Activated CD4-positive, alpha-beta memory T cell treated with anti-CD3 and anti-CD28 coated beads, Interleukin-2, amount 10 ng/mL, durations not matched to agents 7 days and 5 days (primary cell): ENCODE results near the gene PGPEP1. TPM values are rescaled to one million over a fixed set of nuclear protein-coding genes. Genes with fewer than 3 reads are reported as not detected.
A peak's percentile ranks its signal among the peaks of the same experiment; 100 is the strongest.
"Not testable (repeated sequence)": the region's sequence is repeated elsewhere in the genome, so short reads cannot be mapped to it uniquely, and the experiment has no call there.

Source experiments
- CTCF ChIA-PET: fragments of 350-600 bp; sonication (Branson Sonifier 250); formaldehyde crosslinking; loops from one replicate; lab custom pipeline; 2021; ENCODE audit warnings: antibody characterized with exemption, inconsistent platforms; lab: Charles Lee
- POLR2A ChIA-PET: fragments of 350-600 bp; sonication (Branson Sonifier 250); formaldehyde crosslinking; loops from one replicate; lab custom pipeline; 2021; ENCODE audit warnings: antibody characterized with exemption; lab: Charles Lee
- DNase-seq: peaks from one replicate; pipeline ENCODE4 v3.0.0-alpha.2; 2020
- H3K27ac Mint-ChIP-seq: one replicate; pipeline ENCODE4 v1.8.0; 2021; ENCODE audit warnings: mild to moderate bottlenecking, mixed read lengths
- H3K27me3 Mint-ChIP-seq: one replicate; pipeline ENCODE4 v1.8.0; 2021; ENCODE audit warnings: mixed read lengths
- H3K36me3 Mint-ChIP-seq: one replicate; pipeline ENCODE4 v1.8.0; 2021; ENCODE audit warnings: low read depth, mixed read lengths
- H3K4me1 Mint-ChIP-seq: one replicate; pipeline ENCODE4 v1.8.0; 2021; ENCODE audit warnings: mixed read lengths
- H3K4me3 Mint-ChIP-seq: one replicate; pipeline ENCODE4 v1.8.0; 2021; ENCODE audit warnings: mild to moderate bottlenecking, mixed read lengths
- H3K9me3 Mint-ChIP-seq: one replicate; pipeline ENCODE4 v1.8.0; 2021; ENCODE audit warnings: mixed read lengths
- total RNA-seq, 2 experiments: library from RNA; stranded (reverse); gene quantifications; one replicate each; pipeline ENCODE4 v1.2.3, GENCODE V29; 2021

Gene PGPEP1
- total RNA-seq, 2 experiments from 2014 or later: 42.7 to 44.0 TPM

GRCh38 chr19:18401580-18402112, 61.2 kb downstream of the PGPEP1 start:
- Mint-ChIP-seq H3K9me3 (no peaks in the 10 kb centered on the region), H3K27ac (no peak overlapping the region), H3K4me3 (no peak overlapping the region), H3K36me3 (no peaks in the 10 kb centered on the region), H3K4me1 (peaks cover 16% of the 10 kb centered on the region), H3K27me3 (peaks cover 15% of the 10 kb centered on the region)
- no peak for DNase-seq
- ChIA-PET POLR2A (interaction anchor here (1.2 kb wide), 1 partner anchor 15 kb away, joined by 3 read pairs; no protein-coding TSS in a partner anchor), CTCF (interaction anchor here (0.9 to 2.6 kb wide), 4 partner anchors 9 to 73 kb away, joined by 3 to 9 read pairs (median 4); no protein-coding TSS in a partner anchor)

GRCh38 chr19:18402455-18403248, 62.3 kb downstream of the PGPEP1 start:
- not testable (repeated sequence) for H3K36me3 Mint-ChIP-seq, H3K4me3 Mint-ChIP-seq, H3K27me3 Mint-ChIP-seq, H3K27ac Mint-ChIP-seq, H3K9me3 Mint-ChIP-seq, DNase-seq
- H3K4me1 Mint-ChIP-seq: peaks cover 13% of the 10 kb centered on the region
- POLR2A ChIA-PET: interaction anchor here (1.2 kb wide), 1 partner anchor 14 kb away, joined by 3 read pairs; no protein-coding TSS in a partner anchor
- CTCF ChIA-PET: interaction anchor here (1.3 kb wide), 1 partner anchor 14 kb away, joined by 3 read pairs; no protein-coding TSS in a partner anchor

GRCh38 chr19:18405754-18406153, 65.4 kb downstream of the PGPEP1 start:
- H3K27me3 Mint-ChIP-seq, H3K36me3 Mint-ChIP-seq, DNase-seq, H3K4me3 Mint-ChIP-seq, H3K9me3 Mint-ChIP-seq, H3K27ac Mint-ChIP-seq, POLR2A ChIA-PET: not testable (repeated sequence)
- H3K4me1 Mint-ChIP-seq: peaks cover 15% of the 10 kb centered on the region
- CTCF ChIA-PET: interaction anchor here (0.6 to 0.7 kb wide), 3 partner anchors 17 to 161 kb away, joined by 3 to 5 read pairs (median 3); no protein-coding TSS in a partner anchor

GRCh38 chr19:18406749-18407148, 66.4 kb downstream of the PGPEP1 start:
- no peaks in the 10 kb centered on the region for H3K9me3 Mint-ChIP-seq
- no peak for DNase-seq
- ChIA-PET CTCF (interaction anchor here (0.7 to 1.1 kb wide), 2 partner anchors 127 to 214 kb away, joined by 3 read pairs; partner anchors contain the start of gene MPV17L2), POLR2A (no interaction called here)
- no peak overlapping the region for H3K4me3 Mint-ChIP-seq
- H3K36me3 Mint-ChIP-seq: no peaks in the 10 kb centered on the region
- H3K27ac Mint-ChIP-seq: no peak overlapping the region
- peaks cover 5% of the 10 kb centered on the region for H3K27me3 Mint-ChIP-seq
- H3K4me1 Mint-ChIP-seq: peaks cover 7% of the 10 kb centered on the region

GRCh38 chr19:18408053-18408476, 67.7 kb downstream of the PGPEP1 start:
- Mint-ChIP-seq H3K4me1 (peaks cover 7% of the 10 kb centered on the region), H3K9me3 (no peaks in the 10 kb centered on the region), H3K27ac (no peak overlapping the region), H3K36me3 (no peaks in the 10 kb centered on the region), H3K4me3 (no peak overlapping the region), H3K27me3 (peaks cover 10% of the 10 kb centered on the region)
- CTCF ChIA-PET: no interaction called here
- POLR2A ChIA-PET: no interaction called here
- DNase-seq: no peak

GRCh38 chr19:18412610-18413239, 72.3 kb downstream of the PGPEP1 start:
- Mint-ChIP-seq H3K9me3 (no peaks in the 10 kb centered on the region), H3K4me1 (peaks cover 43% of the 10 kb centered on the region), H3K27ac (no peak overlapping the region), H3K27me3 (peaks cover 23% of the 10 kb centered on the region), H3K4me3 (no peak overlapping the region), H3K36me3 (no peaks in the 10 kb centered on the region)
- DNase-seq: no peak
- ChIA-PET CTCF (interaction anchor here (0.7 to 6.5 kb wide), 9 partner anchors 8 to 220 kb away, joined by 3 to 58 read pairs (median 6); partner anchors contain the start of genes GDF15, JUND and RAB3A), POLR2A (interaction anchor here (1.2 to 2.5 kb wide), 5 partner anchors 9 to 208 kb away, joined by 3 to 9 read pairs (median 5); partner anchors contain the start of gene RAB3A)

GRCh38 chr19:18414504-18415177, 74.2 kb downstream of the PGPEP1 start:
- H3K9me3 Mint-ChIP-seq: no peaks in the 10 kb centered on the region
- H3K4me1 Mint-ChIP-seq: peaks cover 56% of the 10 kb centered on the region
- peak; percentile 60 for DNase-seq
- peaks cover 23% of the 10 kb centered on the region for H3K27me3 Mint-ChIP-seq
- peak overlapping the region; percentile 64 for H3K27ac Mint-ChIP-seq
- no peak overlapping the region for H3K4me3 Mint-ChIP-seq
- no peaks in the 10 kb centered on the region for H3K36me3 Mint-ChIP-seq
- CTCF ChIA-PET: interaction anchor here (0.6 to 6.5 kb wide), 7 partner anchors 27 to 930 kb away, joined by 3 to 58 read pairs (median 4); partner anchors contain the start of genes GDF15, JUND and RAB3A
- POLR2A ChIA-PET: interaction anchor here (0.5 to 9.6 kb wide), 8 partner anchors 8 to 418 kb away, joined by 3 to 115 read pairs (median 6); partner anchors contain the start of genes JUND, LSM4 and UPF1

GRCh38 chr19:18415178-18415867, 74.9 kb downstream of the PGPEP1 start:
- ChIA-PET POLR2A (interaction anchor here (0.5 to 9.6 kb wide), 8 partner anchors 8 to 417 kb away, joined by 3 to 115 read pairs (median 6); partner anchors contain the start of genes JUND, LSM4 and UPF1), CTCF (interaction anchor here (0.7 to 6.5 kb wide), 5 partner anchors 28 to 432 kb away, joined by 3 to 58 read pairs (median 16); partner anchors contain the start of genes GDF15 and JUND)
- peaks cover 3% of the 10 kb centered on the region for H3K36me3 Mint-ChIP-seq
- DNase-seq: no peak
- peaks cover 58% of the 10 kb centered on the region for H3K4me1 Mint-ChIP-seq
- no peaks in the 10 kb centered on the region for H3K9me3 Mint-ChIP-seq
- H3K27ac Mint-ChIP-seq: peak overlapping the region; percentile 78
- H3K4me3 Mint-ChIP-seq: peak overlapping the region; percentile 53
- H3K27me3 Mint-ChIP-seq: peaks cover 23% of the 10 kb centered on the region

- Mint-ChIP-seq H3K27me3 (peaks cover 18% of the 10 kb centered on the region), H3K9me3 (no peaks in the 10 kb centered on the region), H3K4me3 (peak overlapping the region; percentile 67), H3K27ac (peak overlapping the region; percentile 79), H3K4me1 (peaks cover 67% of the 10 kb centered on the region), H3K36me3 (peaks cover 5% of the 10 kb centered on the region)
- ChIA-PET CTCF (interaction anchor here (0.7 to 3.9 kb wide), 6 partner anchors 15 to 304 kb away, joined by 3 to 18 read pairs (median 3); no protein-coding TSS in a partner anchor), POLR2A (interaction anchor here (0.7 to 9.6 kb wide), 12 partner anchors 12 to 416 kb away, joined by 3 to 115 read pairs (median 4); partner anchors contain the start of genes ELL, JUND and PIK3R2)
- DNase-seq: peak; percentile 72
These were observed 76.4 kb downstream of the PGPEP1 start for GRCh38 chr19:18416778-18417249.

- peaks cover 73% of the 10 kb centered on the region for H3K4me1 Mint-ChIP-seq
- POLR2A ChIA-PET: interaction anchor here (0.7 to 9.6 kb wide), 16 partner anchors 11 to 415 kb away, joined by 3 to 115 read pairs (median 4); partner anchors contain the start of genes ELL, JUND, LSM4 and PIK3R2
- CTCF ChIA-PET: interaction anchor here (0.7 to 3.9 kb wide), 9 partner anchors 16 to 304 kb away, joined by 3 to 18 read pairs (median 3); no protein-coding TSS in a partner anchor
- no peaks in the 10 kb centered on the region for H3K9me3 Mint-ChIP-seq
- peaks cover 5% of the 10 kb centered on the region for H3K36me3 Mint-ChIP-seq
- peak overlapping the region; percentile 74 for H3K4me3 Mint-ChIP-seq
- DNase-seq: peak; percentile 58
- peaks cover 17% of the 10 kb centered on the region for H3K27me3 Mint-ChIP-seq
- peak overlapping the region; percentile 86 for H3K27ac Mint-ChIP-seq
These were observed 77.0 kb downstream of the PGPEP1 start for GRCh38 chr19:18417250-18418028.
